Suprapubic skin (tissue), 4 donors: ENCODE measurements around the gene CYB561. TPM values are rescaled to one million over a fixed set of nuclear protein-coding genes. Genes with fewer than 3 reads are reported as not detected.
A peak's percentile ranks its signal among the peaks of the same experiment; 100 is the strongest.

Experiments used
- DNase-seq, 2 donors: peaks; one replicate each; pipeline ENCODE4 v3.0.0-alpha.2; 2019; ENCODE audit warnings: low spot score in 2 of 2
- H3K27ac ChIP-seq: fragments of 200-600 bp; sonication (generic); one replicate; pipeline ENCODE4 v1.5.1; 2019
- H3K27me3 ChIP-seq: fragments of 200-600 bp; sonication (generic); one replicate; pipeline ENCODE4 v1.5.1; 2019
- H3K36me3 ChIP-seq: fragments of 200-600 bp; sonication (generic); one replicate; pipeline ENCODE4 v1.5.1; 2019
- H3K4me1 ChIP-seq: fragments of 200-600 bp; sonication (generic); one replicate; pipeline ENCODE4 v1.5.1; 2019
- H3K4me3 ChIP-seq: fragments of 200-600 bp; sonication (generic); one replicate; pipeline ENCODE4 v1.5.1; 2019; ENCODE audit warnings: mild to moderate bottlenecking
- H3K9me3 ChIP-seq: fragments of 200-600 bp; sonication (generic); one replicate; pipeline ENCODE4 v1.5.1; 2019
- EP300 ChIP-seq: sonication (generic); formaldehyde crosslinking; IDR thresholded peaks from one replicate; pipeline ENCODE4 v1.6.1; 2017; ENCODE audit warnings: antibody characterized with exemption
- POLR2A ChIP-seq, 2 donors: fragments of 450-650 bp; IDR thresholded peaks; one replicate each; pipeline ENCODE4 v1.6.1; 2017; ENCODE audit warnings: antibody characterized with exemption in 2 of 2, mild to moderate bottlenecking in 2 of 2, moderate library complexity in 2 of 2
- POLR2AphosphoS5 ChIP-seq, 3 donors: sonication (generic); formaldehyde crosslinking; IDR thresholded peaks; one replicate each; pipeline ENCODE4 v1.6.1; 2017; ENCODE audit warnings: antibody characterized with exemption in 3 of 3
- WGBS: methylation state at CpG from one replicate; pipeline ENCODE4 v1.1.5; 2018; 5-methylcytosine and 5-hydroxymethylcytosine counted together
- total RNA-seq, 4 donors: library from RNA; depleted of rRNA; stranded (reverse); fragments of >200 nt; gene quantifications; one replicate each; pipeline ENCODE4 v1.1.0, GENCODE V29; 2016
- TF ChIP-seq, protein P1 (sequence below), 2 donors: fragments of 200-600 bp in 1 of 2; fragments of 450-650 bp in 1 of 2; sonication (generic) in 1 of 2; IDR thresholded peaks; one replicate each; pipeline ENCODE4 v1.5.1; 2016 to 2019; ENCODE audit warnings: antibody characterized with exemption in 2 of 2, mild to moderate bottlenecking in 1 of 2, moderate library complexity in 1 of 2

The CYB561 gene
- total RNA-seq, 4 donors from 2014 or later, result 36.9 to 87.9 (median 56.4) TPM

DNA sequence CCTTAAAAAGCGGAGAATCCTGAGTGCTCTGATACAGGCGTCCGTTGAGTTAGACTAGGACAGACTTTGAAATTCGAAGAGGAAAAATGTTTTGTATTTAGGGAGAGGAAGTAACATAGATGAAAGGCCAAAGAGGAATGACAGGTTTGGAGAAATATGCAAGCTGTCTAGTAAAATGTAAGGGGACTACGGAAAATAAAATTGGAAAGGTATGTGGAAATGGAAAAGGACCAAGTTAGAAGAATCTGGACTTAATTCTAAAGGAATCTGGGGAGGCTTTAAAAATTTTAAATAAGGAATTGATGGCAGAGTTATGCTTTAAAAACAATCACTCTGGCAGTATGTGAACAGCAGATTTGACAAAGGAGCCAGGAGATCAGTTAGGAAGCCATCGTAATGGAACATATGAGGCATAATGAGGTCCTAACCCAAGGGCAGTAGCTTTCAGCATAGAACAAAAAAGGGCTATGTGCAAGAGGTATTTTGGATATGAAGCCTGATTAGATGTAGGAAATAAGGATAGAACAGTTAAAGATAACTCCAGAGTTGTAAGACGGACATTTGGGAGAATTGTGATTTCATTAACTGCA is 38.3 kb downstream of the CYB561 start:
- no peaks in the 10 kb centered on the region for H3K4me1 ChIP-seq
- H3K27ac ChIP-seq, result no peak overlapping the region
- H3K36me3 ChIP-seq, result peaks cover 24% of the 10 kb centered on the region
- H3K4me3 ChIP-seq, result no peak overlapping the region
- no peaks in the 10 kb centered on the region for H3K9me3 ChIP-seq
- no peaks in the 10 kb centered on the region for H3K27me3 ChIP-seq
- WGBS, result 86% methylated on average over 7 of the region's 7 CpGs
- no peak for TF ChIP-seq POLR2AphosphoS5 (IDR thresholded peaks at IDR 0.05)
- TF ChIP-seq, protein P1, sequence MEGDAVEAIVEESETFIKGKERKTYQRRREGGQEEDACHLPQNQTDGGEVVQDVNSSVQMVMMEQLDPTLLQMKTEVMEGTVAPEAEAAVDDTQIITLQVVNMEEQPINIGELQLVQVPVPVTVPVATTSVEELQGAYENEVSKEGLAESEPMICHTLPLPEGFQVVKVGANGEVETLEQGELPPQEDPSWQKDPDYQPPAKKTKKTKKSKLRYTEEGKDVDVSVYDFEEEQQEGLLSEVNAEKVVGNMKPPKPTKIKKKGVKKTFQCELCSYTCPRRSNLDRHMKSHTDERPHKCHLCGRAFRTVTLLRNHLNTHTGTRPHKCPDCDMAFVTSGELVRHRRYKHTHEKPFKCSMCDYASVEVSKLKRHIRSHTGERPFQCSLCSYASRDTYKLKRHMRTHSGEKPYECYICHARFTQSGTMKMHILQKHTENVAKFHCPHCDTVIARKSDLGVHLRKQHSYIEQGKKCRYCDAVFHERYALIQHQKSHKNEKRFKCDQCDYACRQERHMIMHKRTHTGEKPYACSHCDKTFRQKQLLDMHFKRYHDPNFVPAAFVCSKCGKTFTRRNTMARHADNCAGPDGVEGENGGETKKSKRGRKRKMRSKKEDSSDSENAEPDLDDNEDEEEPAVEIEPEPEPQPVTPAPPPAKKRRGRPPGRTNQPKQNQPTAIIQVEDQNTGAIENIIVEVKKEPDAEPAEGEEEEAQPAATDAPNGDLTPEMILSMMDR (IDR thresholded peaks at IDR 0.05), result no peak
- no peak for TF ChIP-seq EP300
- no peak for TF ChIP-seq POLR2A (IDR thresholded peaks at IDR 0.05)
- no peak for DNase-seq

DNA sequence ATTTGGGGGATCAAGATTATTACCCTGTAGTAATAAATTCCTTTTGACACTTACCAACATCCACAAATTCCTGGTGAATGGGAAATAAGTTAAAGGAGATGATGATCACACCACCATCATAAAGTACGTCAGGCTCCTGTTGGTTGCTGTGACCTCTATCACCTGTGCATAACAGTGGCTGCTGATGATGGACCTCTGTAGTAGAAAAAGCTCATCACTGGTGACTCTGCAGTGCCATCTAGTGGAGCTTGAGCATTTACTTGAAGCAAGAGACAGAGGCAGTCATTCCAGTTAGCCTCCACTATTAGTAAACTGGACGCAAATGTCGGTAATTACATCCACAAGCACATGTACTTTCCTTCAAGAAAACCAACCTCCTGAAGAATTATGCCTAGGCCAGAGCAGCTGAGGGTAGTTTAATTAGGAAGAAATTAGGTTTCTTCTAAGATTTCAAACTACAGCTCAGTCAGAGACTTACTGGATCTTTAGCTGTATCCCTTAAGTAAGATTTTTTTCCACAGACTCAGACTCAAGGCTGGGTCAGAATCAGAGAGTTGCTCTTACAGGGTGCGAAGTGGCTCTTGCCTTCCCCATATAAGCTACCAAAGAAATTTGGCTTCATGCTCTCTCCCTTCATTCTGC is 39.3 kb downstream of the CYB561 start:
- Histone ChIP-seq H3K9me3 (no peaks in the 10 kb centered on the region), H3K27me3 (no peaks in the 10 kb centered on the region), H3K4me1 (no peaks in the 10 kb centered on the region), H3K36me3 (peaks cover 22% of the 10 kb centered on the region), H3K4me3 (no peak overlapping the region), H3K27ac (no peak overlapping the region)
- no peak for DNase-seq
- no peak for TF ChIP-seq POLR2A (IDR thresholded peaks at IDR 0.05)
- no peak for TF ChIP-seq EP300
- no peak for TF ChIP-seq POLR2AphosphoS5 (IDR thresholded peaks at IDR 0.05)
- TF ChIP-seq, protein P1 (IDR thresholded peaks at IDR 0.05), result peak; percentile 72 to 77
- WGBS, result 32% methylated on average over 4 of the region's 4 CpGs

DNA sequence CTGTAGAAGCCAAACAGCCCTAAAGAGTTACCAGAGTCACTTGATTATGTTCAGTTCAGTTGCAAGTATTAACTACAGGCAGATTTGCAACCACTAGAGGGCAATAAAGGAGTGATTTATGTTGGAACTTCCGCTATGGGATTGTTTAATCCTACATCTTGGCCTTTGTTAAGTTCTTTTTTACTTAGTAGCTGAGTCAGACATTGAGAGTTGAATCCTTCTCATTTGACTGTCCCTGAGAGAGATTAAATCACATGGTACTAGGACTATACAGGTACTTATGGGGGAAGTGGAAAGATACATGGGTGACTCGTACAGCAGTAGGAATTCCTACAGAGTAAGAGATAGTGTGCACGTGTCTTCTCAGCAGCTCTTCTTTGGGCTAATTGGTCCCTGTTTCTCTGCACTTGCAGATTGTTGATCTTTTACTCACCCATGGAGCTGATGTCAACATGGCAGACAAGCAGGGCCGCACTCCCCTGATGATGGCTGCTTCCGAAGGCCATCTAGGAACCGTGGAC is 40.3 kb downstream of the CYB561 start:
- H3K36me3 ChIP-seq, result peaks cover 19% of the 10 kb centered on the region
- H3K9me3 ChIP-seq, result no peaks in the 10 kb centered on the region
- TF ChIP-seq, protein P1 (IDR thresholded peaks at IDR 0.05), result peak; percentile 45 to 59
- no peak for TF ChIP-seq POLR2A (IDR thresholded peaks at IDR 0.05)
- H3K4me3 ChIP-seq, result no peak overlapping the region
- no peaks in the 10 kb centered on the region for H3K27me3 ChIP-seq
- no peak for DNase-seq
- no peaks in the 10 kb centered on the region for H3K4me1 ChIP-seq
- no peak overlapping the region for H3K27ac ChIP-seq
- WGBS, result 74% methylated on average over 6 of the region's 6 CpGs

DNA sequence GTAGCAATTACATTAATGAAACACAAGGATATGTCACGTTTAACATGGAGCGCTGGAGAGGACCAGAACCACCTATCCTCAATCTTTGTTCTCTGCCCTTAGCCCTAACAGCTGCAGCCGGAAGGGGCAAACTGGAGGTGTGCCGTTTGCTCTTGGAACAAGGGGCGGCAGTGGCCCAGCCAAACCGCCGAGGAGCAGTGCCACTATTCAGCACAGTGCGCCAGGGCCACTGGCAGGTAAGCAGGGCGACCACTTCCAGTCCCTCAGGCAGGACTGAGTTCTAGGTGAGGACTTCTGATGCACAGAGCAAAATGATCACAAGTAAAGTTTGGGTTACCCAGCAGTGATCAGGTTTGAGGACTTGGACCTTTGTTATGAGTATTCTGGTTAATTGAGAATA is 41.1 kb downstream of the CYB561 start:
- Histone ChIP-seq H3K36me3 (peaks cover 19% of the 10 kb centered on the region), H3K4me1 (no peaks in the 10 kb centered on the region), H3K27me3 (no peaks in the 10 kb centered on the region), H3K4me3 (no peak overlapping the region), H3K27ac (no peak overlapping the region), H3K9me3 (no peaks in the 10 kb centered on the region)
- TF ChIP-seq, protein P1 (IDR thresholded peaks at IDR 0.05), result no peak
- TF ChIP-seq POLR2A (IDR thresholded peaks at IDR 0.05), result no peak
- no peak for TF ChIP-seq POLR2AphosphoS5 (IDR thresholded peaks at IDR 0.05)
- TF ChIP-seq EP300, result no peak
- 90% methylated on average over 6 of the region's 9 CpGs for WGBS
- DNase-seq, result no peak

DNA sequence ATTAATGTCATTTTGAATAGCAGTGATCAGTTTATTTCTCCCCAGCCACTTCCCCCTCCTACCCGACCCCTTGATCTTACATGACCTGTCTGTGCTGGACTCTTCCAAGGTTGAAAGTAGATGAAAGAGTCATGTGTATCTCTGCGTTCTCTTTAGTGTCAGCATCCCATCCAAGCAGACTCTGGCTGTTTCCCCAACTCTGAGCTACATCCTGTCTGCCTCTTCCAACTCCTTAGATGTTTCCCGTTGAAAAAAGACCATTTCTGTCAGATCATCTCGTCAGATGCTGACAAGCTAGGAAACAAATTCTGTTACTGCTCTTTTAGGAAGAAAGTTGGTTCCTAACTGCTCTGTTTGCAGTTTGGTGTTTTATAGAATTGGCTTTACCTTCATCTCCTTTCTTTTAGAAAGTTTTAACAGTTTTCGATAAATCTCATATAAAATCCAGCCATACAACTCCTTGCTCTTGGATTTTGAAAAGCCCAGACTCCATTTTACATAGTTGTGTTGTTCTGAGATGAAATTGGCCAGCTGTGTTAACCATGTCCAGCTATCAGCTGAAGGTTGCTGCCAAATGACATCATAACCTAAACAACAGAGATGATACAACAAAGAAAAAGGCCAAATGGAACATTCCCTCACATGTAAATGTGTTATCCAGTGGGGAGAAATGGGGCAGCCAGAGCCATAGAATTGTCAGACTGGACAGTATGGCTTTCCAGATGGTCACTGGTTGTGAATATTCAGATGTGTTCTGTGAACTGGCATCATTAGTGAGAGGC is 43.5 kb downstream of the CYB561 start:
- Histone ChIP-seq H3K27me3 (no peaks in the 10 kb centered on the region), H3K27ac (no peak overlapping the region), H3K4me1 (peaks cover 12% of the 10 kb centered on the region), H3K36me3 (peaks cover 15% of the 10 kb centered on the region), H3K4me3 (no peak overlapping the region), H3K9me3 (no peaks in the 10 kb centered on the region)
- 78% methylated on average over 5 of the region's 5 CpGs for WGBS
- no peak for DNase-seq
- TF ChIP-seq POLR2AphosphoS5 (IDR thresholded peaks at IDR 0.05) (no peak), POLR2A (IDR thresholded peaks at IDR 0.05) (no peak), EP300 (no peak)
- TF ChIP-seq, protein P1 (IDR thresholded peaks at IDR 0.05), result no peak
